HG02840 (cell line): ENCODE measurements around the gene CAMTA1.

Experiments used
- ATAC-seq: cut with Tn5 transposase; IDR thresholded peaks from one replicate; pipeline ENCODE4 v1.9.1; 2021; ENCODE audit warnings: mild to moderate bottlenecking, moderate library complexity, moderate number of reproducible peaks; ENCODE audit not compliant: unreplicated experiment, low FRiP score

CAMTA1 gene

GRCh38 chr1:7383671-7384520 is 598.6 kb downstream of the CAMTA1 start:
- ATAC-seq: no peak

DNA sequence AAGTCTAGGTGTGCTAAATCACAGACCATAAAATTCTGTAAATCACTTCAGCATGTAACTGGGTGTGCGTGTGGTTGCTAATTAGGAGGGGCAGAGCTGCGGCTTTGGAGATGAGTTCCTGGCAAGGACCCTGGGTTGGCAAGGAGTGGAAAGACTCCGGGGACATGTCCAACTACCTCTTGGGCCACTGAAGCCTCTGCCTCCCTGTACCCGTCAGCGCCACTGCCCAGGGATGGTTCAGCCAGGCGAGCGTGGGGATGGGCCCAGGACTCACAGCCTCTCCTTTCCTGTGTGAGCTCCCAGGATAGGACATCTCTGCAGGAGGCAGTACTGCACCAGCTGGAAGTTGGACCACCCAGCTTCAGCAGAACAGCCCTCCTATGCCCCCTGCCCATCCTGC is 599.4 kb downstream of the CAMTA1 start:
- no peak for ATAC-seq

DNA sequence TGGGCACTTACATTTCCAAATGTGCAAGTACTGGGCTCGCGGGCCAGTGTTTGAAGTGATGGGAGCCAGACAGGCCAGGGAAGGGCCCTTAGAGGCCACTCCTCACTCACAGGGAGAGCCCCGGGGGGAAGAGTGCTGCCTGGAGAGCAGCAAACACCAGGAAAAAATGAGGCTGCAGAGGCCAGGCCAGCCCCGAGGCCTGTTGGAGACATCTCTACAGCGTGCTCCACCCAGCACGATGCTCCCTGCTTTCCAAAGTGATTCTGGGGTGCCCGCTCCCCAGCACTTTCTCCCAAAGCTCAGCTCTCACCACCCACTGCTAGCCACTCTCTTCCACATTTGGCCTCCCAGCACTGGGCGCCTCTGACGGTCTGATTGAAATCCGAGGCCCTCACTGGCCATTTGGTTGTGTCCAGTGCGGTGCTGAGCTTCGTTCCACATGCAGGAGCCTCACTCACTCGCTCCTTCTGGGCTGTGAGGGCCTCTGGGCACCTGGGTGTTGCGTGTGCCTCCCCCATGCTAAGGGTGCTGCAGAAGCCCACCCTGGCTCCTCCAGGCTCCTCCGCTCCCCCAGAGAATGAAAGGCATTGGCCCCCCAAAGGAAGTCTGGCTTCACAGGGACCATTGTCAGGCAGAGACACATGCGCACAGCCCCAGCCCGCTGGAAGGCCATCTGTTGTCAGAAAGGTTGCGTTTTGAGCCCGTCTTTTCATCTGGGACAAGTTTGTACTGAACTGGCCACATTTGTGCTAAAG is 600.4 kb downstream of the CAMTA1 start:
- no peak for ATAC-seq

- no peak for ATAC-seq
Measured at GRCh38 chr1:7386226-7387052, 601.2 kb downstream of the CAMTA1 start.

DNA sequence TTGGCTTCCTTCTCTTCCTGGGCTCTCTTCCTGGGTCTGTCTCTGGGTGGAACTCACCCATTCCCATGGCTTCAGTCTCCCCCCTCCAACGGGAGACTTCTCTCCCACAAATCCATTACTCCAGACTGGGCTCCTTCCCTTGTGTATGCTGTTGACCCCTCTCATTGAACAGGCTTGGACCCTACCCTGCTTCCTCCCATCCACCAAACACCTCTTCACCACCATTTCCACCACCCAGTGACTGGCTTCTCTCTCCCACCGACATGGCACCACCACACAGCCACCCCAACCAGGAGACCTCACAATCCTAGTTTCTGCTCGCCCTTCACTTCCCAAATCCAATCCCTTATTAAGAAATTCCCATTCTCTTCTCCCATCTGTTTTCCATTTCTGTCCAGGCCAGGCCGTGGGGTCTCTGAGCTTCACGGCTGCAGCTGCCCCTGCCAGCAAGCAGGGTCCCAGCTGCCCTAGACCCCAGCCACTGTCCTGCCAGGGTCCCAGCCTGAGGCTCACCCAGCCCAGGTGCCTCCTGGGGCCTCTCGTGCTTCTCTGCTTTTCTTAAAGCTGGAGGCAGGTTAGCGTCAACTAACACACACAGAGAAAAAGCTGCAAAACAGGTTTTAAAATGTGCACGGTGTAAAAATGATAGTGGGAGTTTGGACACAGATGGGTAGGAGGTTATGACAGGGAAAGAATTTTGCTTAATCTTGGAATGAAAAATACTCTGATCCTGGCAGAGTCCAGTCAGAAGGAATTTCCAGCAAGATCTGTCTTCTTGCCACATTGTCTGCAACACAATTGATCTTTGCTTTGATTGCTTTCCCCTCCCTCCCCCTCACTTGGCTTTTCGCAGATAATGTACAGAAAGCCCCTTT is 602.0 kb downstream of the CAMTA1 start:
- ATAC-seq: no peak

DNA sequence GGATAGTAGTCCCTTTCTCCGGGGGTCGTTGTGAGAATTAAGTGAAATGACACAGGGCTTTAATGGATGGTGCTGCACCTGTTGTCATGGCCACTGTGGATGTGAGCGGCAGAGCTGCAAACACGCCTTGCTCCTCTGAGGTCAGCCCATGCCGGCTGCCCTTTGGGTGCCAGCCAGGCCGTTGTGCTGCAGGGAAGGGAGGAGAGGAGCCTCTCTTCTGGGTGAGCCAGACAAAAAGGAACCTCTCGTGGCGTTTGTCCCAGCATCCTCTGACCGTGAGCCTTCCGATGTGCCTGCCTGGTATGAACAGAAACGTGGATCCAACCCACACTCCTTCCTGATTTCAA is 602.9 kb downstream of the CAMTA1 start:
- ATAC-seq: no peak

DNA sequence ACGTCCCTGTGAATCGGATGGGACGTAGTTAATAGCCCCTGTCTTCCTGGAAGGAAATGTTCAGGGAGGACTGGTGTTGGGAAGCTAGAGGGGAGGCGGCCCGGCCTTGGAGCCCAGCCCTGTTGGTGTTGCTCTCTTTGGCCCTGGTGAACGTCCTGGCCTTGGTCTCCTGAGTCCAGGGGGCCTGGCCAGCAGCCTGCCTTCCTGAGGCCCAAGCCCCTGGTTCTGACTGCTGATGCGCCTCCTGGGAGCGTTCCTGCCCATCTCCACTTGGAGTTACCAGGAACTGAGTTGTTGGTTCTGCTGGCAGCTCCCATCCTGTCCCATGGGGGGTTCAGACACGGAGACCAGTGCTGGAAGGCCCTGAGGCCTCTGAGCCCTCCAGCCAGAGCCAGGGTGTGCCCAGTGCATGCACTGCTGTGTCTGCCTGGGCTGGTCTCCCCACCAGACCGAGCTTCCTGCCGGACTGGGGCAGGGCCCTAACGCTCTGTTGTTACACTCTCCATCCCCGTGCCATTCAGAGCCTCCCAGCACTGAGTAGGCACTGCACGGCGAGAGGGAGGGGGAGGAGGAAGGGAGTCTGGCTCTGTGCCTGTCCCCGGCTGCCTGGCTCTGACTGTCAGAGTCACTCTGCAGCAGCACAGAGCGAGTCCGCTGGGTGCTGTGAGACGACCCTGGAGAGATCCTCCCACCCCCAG is 603.4 kb downstream of the CAMTA1 start:
- ATAC-seq: no peak

GRCh38 chr1:7389201-7389905 is 604.1 kb downstream of the CAMTA1 start:
- no peak for ATAC-seq

- ATAC-seq: no peak
Measured at GRCh38 chr1:7389906-7390603, 604.8 kb downstream of the CAMTA1 start.

- no peak for ATAC-seq
Measured at GRCh38 chr1:7390604-7391000, 605.3 kb downstream of the CAMTA1 start.

- no peak for ATAC-seq
Measured at GRCh38 chr1:7393136-7393535, 607.9 kb downstream of the CAMTA1 start.

DNA sequence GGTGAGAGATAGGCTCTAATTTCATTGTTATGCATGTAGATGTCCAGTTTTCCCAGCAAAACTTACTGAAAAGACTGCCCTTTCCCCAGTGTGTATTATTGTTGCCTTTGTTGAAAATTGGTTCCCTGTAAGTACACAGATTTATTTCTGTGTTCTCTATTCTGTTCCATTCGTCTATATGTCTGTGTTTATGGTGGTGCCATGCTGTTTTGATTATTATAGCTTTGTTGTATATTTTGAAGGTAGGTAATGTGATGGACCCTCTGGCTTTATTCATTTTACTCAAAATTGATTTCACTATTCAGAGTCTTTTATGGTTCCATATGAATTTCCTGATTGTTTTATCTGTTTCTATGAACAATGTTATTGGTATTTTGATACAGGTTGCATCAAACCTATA is 610.0 kb downstream of the CAMTA1 start:
- no peak for ATAC-seq

GRCh38 chr1:7398982-7399381 is 613.7 kb downstream of the CAMTA1 start:
- ATAC-seq: no peak

GRCh38 chr1:7399514-7400125 is 614.4 kb downstream of the CAMTA1 start:
- no peak for ATAC-seq

DNA sequence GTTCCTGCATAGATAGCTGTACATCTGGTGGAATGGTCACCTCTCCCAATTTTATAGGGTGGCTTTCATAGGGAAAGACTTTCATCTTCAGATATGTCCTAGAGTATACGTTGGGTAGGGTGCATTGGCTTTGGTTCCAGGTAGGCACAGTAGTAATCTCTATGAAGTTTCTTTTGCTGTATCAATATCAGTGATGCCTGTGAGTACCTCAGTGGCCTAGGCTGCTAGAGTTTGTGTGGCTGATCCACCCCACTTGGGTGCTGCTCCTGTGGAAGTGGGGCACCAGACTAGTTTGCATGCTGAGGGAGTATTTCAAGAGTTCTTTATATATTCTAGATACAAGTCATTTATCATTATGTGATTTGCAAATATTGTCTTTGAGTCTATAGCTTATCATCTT is 615.3 kb downstream of the CAMTA1 start:
- no peak for ATAC-seq

- no peak for ATAC-seq
Measured at GRCh38 chr1:7401814-7402547, 616.7 kb downstream of the CAMTA1 start.

DNA sequence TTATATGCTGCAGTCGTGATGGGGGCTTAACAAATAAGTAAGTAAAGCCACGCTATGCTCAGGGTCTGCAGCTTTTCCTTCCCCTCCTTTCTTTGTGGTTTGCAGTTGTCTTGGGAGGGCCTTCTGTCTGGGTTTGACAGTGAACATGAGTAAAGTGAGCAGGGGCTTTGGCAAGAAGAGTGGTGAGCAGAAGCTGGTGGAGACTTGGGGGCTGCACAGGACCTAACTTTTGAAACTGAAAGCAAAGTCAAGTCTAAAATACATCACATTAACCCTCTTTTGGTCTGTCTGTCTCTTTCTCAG is 617.2 kb downstream of the CAMTA1 start:
- no peak for ATAC-seq
